B cell (primary cell): ENCODE results near the gene BICDL2. TPM values are rescaled to one million over a fixed set of nuclear protein-coding genes. Genes with fewer than 3 reads are reported as not detected.

ENCODE experiments used
- ATAC-seq: fragments of 200-7000 bp; cut with Tn5 transposase; one replicate; pipeline ENCODE4 v1.10.0; 2021; ENCODE audit warnings: low read depth, mild to moderate bottlenecking, moderate number of reproducible peaks, moderate library complexity
- CTCF ChIA-PET: fragments of 350-600 bp; sonication (Branson Sonifier 250); formaldehyde crosslinking; loops from one replicate; lab custom pipeline; 2021; ENCODE audit warnings: antibody characterized with exemption, inconsistent platforms; lab: Charles Lee
- POLR2A ChIA-PET: fragments of 350-600 bp; sonication (Branson Sonifier 250); formaldehyde crosslinking; loops from one replicate; lab custom pipeline; 2021; ENCODE audit warnings: antibody characterized with exemption; lab: Charles Lee
- DNase-seq: peaks from one replicate; pipeline ENCODE4 v3.0.0; 2013
- H2AFZ ChIP-seq: 2 replicates; pipeline ENCODE4 v1.6.1; 2012; ENCODE audit warnings: mild to moderate bottlenecking, low read depth, low read length; ENCODE audit not compliant: insufficient read depth, poor library complexity, severe bottlenecking
- H3K27ac ChIP-seq, 2 donors: 1 replicate in 1 of 2; 2 replicates in 1 of 2; pipeline ENCODE4 v1.5.1; 2012 to 2013; ENCODE audit warnings: low read length in 2 of 2, mild to moderate bottlenecking in 2 of 2, moderate library complexity in 1 of 2
- H3K27me3 ChIP-seq, 4 experiments: fragments of 200-600 bp in 1 of 4; sonication (generic) in 1 of 4; replicated peaks in 1 of 4; 1 replicate in 2 of 4; 2 replicates in 2 of 4; pipeline versions ENCODE4 v1.6.1 to v1.7.0; 2013 to 2016; ENCODE audit warnings: low read length in 3 of 4, mild to moderate bottlenecking in 2 of 4, mixed read lengths in 1 of 4, moderate library complexity in 1 of 4; ENCODE audit not compliant: insufficient read depth in 4 of 4, control insufficient read depth in 3 of 4; ENCODE audit errors: control extremely low read depth in 1 of 4
- H3K36me3 ChIP-seq, 2 experiments: replicated peaks in 1 of 2; 1 replicate in 1 of 2; 2 replicates in 1 of 2; pipeline versions ENCODE4 v1.6.1 to v1.7.1; 2013; ENCODE audit warnings: low read length in 1 of 2; ENCODE audit not compliant: insufficient read depth in 2 of 2, control insufficient read depth in 1 of 2; ENCODE audit errors: control extremely low read depth in 1 of 2, extremely low read depth in 1 of 2
- H3K4me1 ChIP-seq, 2 donors: fragments of 200-600 bp in 1 of 2; sonication (generic) in 1 of 2; 1 replicate in 1 of 2; 2 replicates in 1 of 2; pipeline versions ENCODE4 v1.5.1 to v1.6.1; 2013 to 2017; ENCODE audit warnings: low read length in 2 of 2; ENCODE audit not compliant: control insufficient read depth in 2 of 2, insufficient read depth in 2 of 2
- H3K4me2 ChIP-seq: replicated peaks from 2 replicates; pipeline ENCODE3; 2012; ENCODE audit warnings: mild to moderate bottlenecking, low read depth, low read length; ENCODE audit not compliant: poor library complexity, severe bottlenecking
- H3K4me3 ChIP-seq, 5 experiments: fragments of 200-600 bp in 1 of 5; sonication (generic) in 1 of 5; 1 replicate in 3 of 5; 2 replicates in 2 of 5; pipeline versions ENCODE4 v1.5.1 to v1.7.0; 2011 to 2016; ENCODE audit warnings: low read length in 4 of 5, mild to moderate bottlenecking in 4 of 5, low read depth in 2 of 5, control low read depth in 1 of 5, moderate library complexity in 1 of 5; ENCODE audit not compliant: insufficient read depth in 1 of 5; ENCODE audit errors: control extremely low read depth in 1 of 5, extremely low read depth in 1 of 5
- H3K79me2 ChIP-seq: fragments of 200-600 bp; sonication (generic); one replicate; pipeline ENCODE4 v1.6.0; 2016; ENCODE audit warnings: low read length; ENCODE audit not compliant: control insufficient read depth, insufficient read depth
- H3K9ac ChIP-seq: fragments of 200-600 bp; sonication (generic); 2 replicates; pipeline ENCODE4 v1.6.1; 2017; ENCODE audit warnings: mild to moderate bottlenecking, low read length, moderate library complexity
- H3K9me3 ChIP-seq, 3 donors: one replicate each; pipeline versions ENCODE4 v1.6.1 to v1.7.1; 2013; ENCODE audit warnings: low read length in 2 of 3; ENCODE audit not compliant: control insufficient read depth in 2 of 3, insufficient read depth in 1 of 3; ENCODE audit errors: control extremely low read depth in 1 of 3
- H4K20me1 ChIP-seq: 2 replicates; pipeline ENCODE4 v1.6.0; 2012; ENCODE audit warnings: mild to moderate bottlenecking, low read length; ENCODE audit not compliant: insufficient read depth, control insufficient read depth, poor library complexity, severe bottlenecking
- H3K27ac Mint-ChIP-seq: one replicate; pipeline ENCODE4 v1.8.0; 2021; ENCODE audit warnings: mixed read lengths
- H3K27me3 Mint-ChIP-seq: one replicate; pipeline ENCODE4 v1.8.0; 2021; ENCODE audit warnings: mixed read lengths
- H3K4me1 Mint-ChIP-seq: one replicate; pipeline ENCODE4 v1.8.0; 2021; ENCODE audit warnings: mixed read lengths
- H3K4me3 Mint-ChIP-seq: one replicate; pipeline ENCODE4 v1.8.0; 2021; ENCODE audit warnings: mixed read lengths
- H3K9me3 Mint-ChIP-seq: one replicate; pipeline ENCODE4 v1.8.0; 2022; ENCODE audit warnings: mixed read lengths; ENCODE audit not compliant: insufficient read depth
- CTCF ChIP-seq: fragments of 200-600 bp; IDR thresholded peaks from one replicate; pipeline ENCODE4 v1.8.0; 2022; ENCODE audit warnings: antibody characterized with exemption, mild to moderate bottlenecking
- EZH2 ChIP-seq: IDR thresholded peaks from 2 replicates; pipeline ENCODE4 v1.6.1; 2012; ENCODE audit warnings: borderline replicate concordance, low read depth, mild to moderate bottlenecking, moderate library complexity, low read length; ENCODE audit not compliant: insufficient read depth, poor library complexity, severe bottlenecking
- WGBS: methylation state at CpG from one replicate; pipeline ENCODE4 v1.1.5; 2013; ENCODE audit warnings: missing lambda C conversion rate; ENCODE audit not compliant: insufficient coverage; 5-methylcytosine and 5-hydroxymethylcytosine counted together
- intact Hi-C: fragments of 100-400 bp; cut with micrococcal nuclease; formaldehyde crosslinking; loops from one replicate; pipeline ENCODE4 v1.10.0; 2022
- polyA plus RNA-seq: library from polyadenylated mRNA; depleted of rRNA; stranded (reverse); fragments of >200 nt; gene quantifications from 2 replicates; pipeline ENCODE4 v1.2.3, GENCODE V29; 2012
- total RNA-seq, 2 donors: library from RNA; stranded (reverse); fragments of 120-200 nt in 1 of 2; gene quantifications; 1 replicate in 1 of 2; 2 replicates in 1 of 2; pipeline versions ENCODE4 v1.2.3 to v1.2.4, GENCODE V29; 2013 to 2022

BICDL2 gene
- total and polyA plus RNA-seq, 2 donors (not counting 1 experiment from before 2014, with no cell fraction given): 0.20 TPM; not detected in 1

- Mint-ChIP-seq H3K27ac (peak overlapping the region; percentile 70), H3K4me1 (peaks cover 14% of the 10 kb centered on the region), H3K27me3 (peaks cover 57% of the 10 kb centered on the region), H3K4me3 (peak overlapping the region; percentile 49), H3K9me3 (no peaks in the 10 kb centered on the region)
- H3K9ac ChIP-seq: no peak overlapping the region
- TF ChIP-seq CTCF (no peak), EZH2 (no peak)
- H2AFZ ChIP-seq: no peak overlapping the region
- peaks cover 16% of the 10 kb centered on the region for H4K20me1 ChIP-seq
- peak overlapping the region; percentile 73 for H3K4me2 ChIP-seq
- no peak overlapping the region for H3K4me3 ChIP-seq
- ChIA-PET POLR2A (interaction anchor here (0.6 kb wide), 1 partner anchor 58 kb away, joined by 4 read pairs; no protein-coding TSS in a partner anchor), CTCF (interaction anchor here (0.8 to 8.9 kb wide), 5 partner anchors 8 to 94 kb away, joined by 3 to 133 read pairs (median 28); partner anchors contain the start of genes HCFC1R1, MMP25 and THOC6)
- no peaks in the 10 kb centered on the region for H3K36me3 ChIP-seq
- no peak for ATAC-seq
- 31% methylated on average over 19 of the region's 19 CpGs for WGBS
- H3K27ac ChIP-seq: no peak overlapping the region
- no peak for DNase-seq
- H3K4me1 ChIP-seq: peaks cover 15 to 33% of the 10 kb centered on the region in 2 donors
- peaks cover 0 to 91% (median 50%) of the 10 kb centered on the region in 4 experiments for H3K27me3 ChIP-seq
- H3K9me3 ChIP-seq: peaks cover 0 to 24% (median 0%) of the 10 kb centered on the region in 3 donors
- no peaks in the 10 kb centered on the region for H3K79me2 ChIP-seq
- intact Hi-C loops: no loop called here
Measured at GRCh38 chr16:3035289-3035971, 1.3 kb downstream of the BICDL2 start.

GRCh38 chr16:3032624-3033023 is 4.1 kb downstream of the BICDL2 start:
- H3K4me3 ChIP-seq: no peak overlapping the region
- peaks cover 27% of the 10 kb centered on the region for H4K20me1 ChIP-seq
- H3K79me2 ChIP-seq: no peaks in the 10 kb centered on the region
- H3K4me2 ChIP-seq: no peak overlapping the region
- H3K4me1 ChIP-seq: peaks cover 39 to 52% of the 10 kb centered on the region in 2 donors
- Mint-ChIP-seq H3K27ac (no peak overlapping the region), H3K27me3 (peaks cover 55% of the 10 kb centered on the region), H3K9me3 (no peaks in the 10 kb centered on the region), H3K4me1 (peaks cover 28% of the 10 kb centered on the region), H3K4me3 (no peak overlapping the region)
- ATAC-seq: no peak
- WGBS: 29% methylated on average over 7 of the region's 7 CpGs
- no peak overlapping the region for H3K9ac ChIP-seq
- POLR2A ChIA-PET: no interaction called here
- CTCF ChIA-PET: interaction anchor here (0.7 to 8.9 kb wide), 8 partner anchors 9 to 135 kb away, joined by 3 to 133 read pairs (median 8); partner anchors contain the start of genes HCFC1R1, MMP25 and THOC6
- no peak overlapping the region for H2AFZ ChIP-seq
- peaks cover 0 to 83% (median 47%) of the 10 kb centered on the region in 4 experiments for H3K27me3 ChIP-seq
- DNase-seq: no peak
- intact Hi-C loops: no loop called here
- TF ChIP-seq CTCF: no peak
- H3K27ac ChIP-seq: no peak overlapping the region
- peaks cover 0 to 25% (median 0%) of the 10 kb centered on the region in 3 donors for H3K9me3 ChIP-seq
- no peaks in the 10 kb centered on the region for H3K36me3 ChIP-seq
